Measurements from ENCODE around the gene REC8.

- TF ChIP-seq CTCF (conservative IDR thresholded peaks at IDR 0.05 in 1 of 2, IDR thresholded peaks at IDR 0.05 in 1 of 2; ENCODE audit: extremely low read depth in 1 of 2, insufficient read depth in 1 of 2, low read depth in 1 of 2, low read length in 2 of 2) (no peak), EZH2 (IDR thresholded peaks at IDR 0.05; ENCODE audit: borderline replicate concordance, low read length) (no peak)
These were observed 35.7 kb downstream of the REC8 start for GRCh38 chr14:24207625-24208024.
